Ishikawa (cell line): ENCODE measurements around the gene SAPCD2.

ENCODE experiments used
- CEBPB ChIP-seq: IDR thresholded peaks from 2 replicates; pipeline ENCODE4 v1.6.1; 2012
- CREB1 ChIP-seq: IDR thresholded peaks from 2 replicates; pipeline ENCODE4 v1.6.1; 2012; ENCODE audit warnings: low read depth
- EGR1 ChIP-seq: IDR thresholded peaks from 2 replicates; pipeline ENCODE4 v1.6.1; 2012
- EP300 ChIP-seq: IDR thresholded peaks from 2 replicates; pipeline ENCODE4 v1.6.1; 2012; ENCODE audit warnings: borderline replicate concordance
- FOXM1 ChIP-seq: IDR thresholded peaks from 2 replicates; pipeline ENCODE4 v1.6.1; 2012; ENCODE audit warnings: low read depth, borderline replicate concordance
- NFIC ChIP-seq: IDR thresholded peaks from 2 replicates; pipeline ENCODE4 v1.6.1; 2012
- RAD21 ChIP-seq: IDR thresholded peaks from 2 replicates; pipeline ENCODE4 v1.6.1; 2012; ENCODE audit warnings: low read depth
- TAF1 ChIP-seq: IDR thresholded peaks from 2 replicates; pipeline ENCODE4 v1.6.1; 2012; ENCODE audit warnings: low read depth, mild to moderate bottlenecking
- TCF12 ChIP-seq: IDR thresholded peaks from 2 replicates; pipeline ENCODE4 v1.6.1; 2012; ENCODE audit warnings: low read depth
- TEAD4 ChIP-seq: IDR thresholded peaks from 2 replicates; pipeline ENCODE4 v1.6.1; 2012
- USF1 ChIP-seq: IDR thresholded peaks from 2 replicates; pipeline ENCODE4 v1.6.1; 2012
- YY1 ChIP-seq: IDR thresholded peaks from 2 replicates; pipeline ENCODE4 v1.6.1; 2012; ENCODE audit warnings: low read depth
- ZBTB7A ChIP-seq: IDR thresholded peaks from 2 replicates; pipeline ENCODE4 v1.6.1; 2012; ENCODE audit warnings: low read depth
- TF ChIP-seq, protein P1 (sequence below): IDR thresholded peaks from 2 replicates; pipeline ENCODE4 v1.6.1; 2012; ENCODE audit warnings: low read depth, mild to moderate bottlenecking
- TF ChIP-seq, protein P2 (sequence below): IDR thresholded peaks from 2 replicates; pipeline ENCODE4 v1.6.1; 2012

SAPCD2 gene

DNA sequence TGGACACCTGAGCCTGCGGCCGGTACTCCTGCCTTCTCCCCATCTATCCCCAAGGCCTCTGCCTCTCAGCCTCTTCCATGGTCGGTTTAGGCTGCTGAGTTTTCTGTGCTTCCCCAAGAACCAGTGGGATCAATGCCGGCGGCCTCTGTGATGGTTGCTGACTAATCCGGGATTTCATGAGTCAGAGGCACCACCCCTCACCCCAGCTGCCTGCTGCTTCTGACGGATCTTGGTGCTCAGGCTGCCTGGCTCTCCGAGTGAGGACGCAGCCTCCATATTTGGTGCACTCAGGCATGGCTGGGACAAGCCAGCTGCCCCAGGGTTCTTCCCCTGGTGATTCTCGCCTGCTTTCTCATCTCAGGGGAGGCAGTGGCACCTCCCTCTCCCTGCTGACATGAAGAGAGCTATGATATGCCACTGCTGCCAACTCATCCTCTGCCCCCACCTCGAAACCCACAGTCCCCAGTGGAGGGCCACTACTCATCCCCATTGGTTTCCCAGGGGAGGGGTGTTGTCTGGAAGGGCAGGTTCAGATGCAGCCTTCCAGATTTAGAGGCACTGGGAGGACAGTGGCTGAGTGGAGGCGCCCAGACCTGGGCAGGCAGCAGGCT is 13.1 kb upstream of the SAPCD2 start:
- TF ChIP-seq ZBTB7A = no peak
- TF ChIP-seq YY1 = peak; percentile 63
- peak; percentile 53; the same call in 1 of the 2 replicates for TF ChIP-seq TCF12

- no peak for TF ChIP-seq TCF12
- no peak for TF ChIP-seq TAF1
- no peak for TF ChIP-seq EGR1
- TF ChIP-seq, protein P1, sequence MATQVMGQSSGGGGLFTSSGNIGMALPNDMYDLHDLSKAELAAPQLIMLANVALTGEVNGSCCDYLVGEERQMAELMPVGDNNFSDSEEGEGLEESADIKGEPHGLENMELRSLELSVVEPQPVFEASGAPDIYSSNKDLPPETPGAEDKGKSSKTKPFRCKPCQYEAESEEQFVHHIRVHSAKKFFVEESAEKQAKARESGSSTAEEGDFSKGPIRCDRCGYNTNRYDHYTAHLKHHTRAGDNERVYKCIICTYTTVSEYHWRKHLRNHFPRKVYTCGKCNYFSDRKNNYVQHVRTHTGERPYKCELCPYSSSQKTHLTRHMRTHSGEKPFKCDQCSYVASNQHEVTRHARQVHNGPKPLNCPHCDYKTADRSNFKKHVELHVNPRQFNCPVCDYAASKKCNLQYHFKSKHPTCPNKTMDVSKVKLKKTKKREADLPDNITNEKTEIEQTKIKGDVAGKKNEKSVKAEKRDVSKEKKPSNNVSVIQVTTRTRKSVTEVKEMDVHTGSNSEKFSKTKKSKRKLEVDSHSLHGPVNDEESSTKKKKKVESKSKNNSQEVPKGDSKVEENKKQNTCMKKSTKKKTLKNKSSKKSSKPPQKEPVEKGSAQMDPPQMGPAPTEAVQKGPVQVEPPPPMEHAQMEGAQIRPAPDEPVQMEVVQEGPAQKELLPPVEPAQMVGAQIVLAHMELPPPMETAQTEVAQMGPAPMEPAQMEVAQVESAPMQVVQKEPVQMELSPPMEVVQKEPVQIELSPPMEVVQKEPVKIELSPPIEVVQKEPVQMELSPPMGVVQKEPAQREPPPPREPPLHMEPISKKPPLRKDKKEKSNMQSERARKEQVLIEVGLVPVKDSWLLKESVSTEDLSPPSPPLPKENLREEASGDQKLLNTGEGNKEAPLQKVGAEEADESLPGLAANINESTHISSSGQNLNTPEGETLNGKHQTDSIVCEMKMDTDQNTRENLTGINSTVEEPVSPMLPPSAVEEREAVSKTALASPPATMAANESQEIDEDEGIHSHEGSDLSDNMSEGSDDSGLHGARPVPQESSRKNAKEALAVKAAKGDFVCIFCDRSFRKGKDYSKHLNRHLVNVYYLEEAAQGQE = no peak
- no peak for TF ChIP-seq YY1
- no peak for TF ChIP-seq ZBTB7A
- no peak for TF ChIP-seq TEAD4
- no peak for TF ChIP-seq EP300
- no peak for TF ChIP-seq CREB1
- no peak for TF ChIP-seq USF1
- no peak for TF ChIP-seq RAD21
- no peak for TF ChIP-seq NFIC
- no peak for TF ChIP-seq CEBPB
- TF ChIP-seq FOXM1 = no peak
- TF ChIP-seq, protein P2, sequence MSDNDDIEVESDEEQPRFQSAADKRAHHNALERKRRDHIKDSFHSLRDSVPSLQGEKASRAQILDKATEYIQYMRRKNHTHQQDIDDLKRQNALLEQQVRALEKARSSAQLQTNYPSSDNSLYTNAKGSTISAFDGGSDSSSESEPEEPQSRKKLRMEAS = no peak
Measured at GRCh38 chr9:137082925-137083290, 12.6 kb upstream of the SAPCD2 start.

- no peak for TF ChIP-seq YY1
- TF ChIP-seq EP300 = no peak
- TF ChIP-seq CREB1 = no peak
- TF ChIP-seq ZBTB7A = no peak
- TF ChIP-seq, protein P2 = no peak
- TF ChIP-seq TEAD4 = no peak
- TF ChIP-seq FOXM1 = no peak
- no peak for TF ChIP-seq CEBPB
- TF ChIP-seq TCF12 = no peak
- no peak for TF ChIP-seq RAD21
- TF ChIP-seq EGR1 = no peak
- no peak for TF ChIP-seq NFIC
- TF ChIP-seq USF1 = no peak
- no peak for TF ChIP-seq TAF1
- TF ChIP-seq, protein P1 = no peak
Measured at GRCh38 chr9:137082222-137082924, 12.0 kb upstream of the SAPCD2 start.

- TF ChIP-seq TCF12 = no peak
- no peak for TF ChIP-seq RAD21
- TF ChIP-seq, protein P1 = no peak
- TF ChIP-seq FOXM1 = no peak
- no peak for TF ChIP-seq USF1
- no peak for TF ChIP-seq YY1
- TF ChIP-seq CREB1 = no peak
- TF ChIP-seq CEBPB = no peak
- TF ChIP-seq NFIC = no peak
- TF ChIP-seq ZBTB7A = no peak
- no peak for TF ChIP-seq EGR1
- no peak for TF ChIP-seq EP300
Measured at GRCh38 chr9:137080260-137081122, 10.1 kb upstream of the SAPCD2 start.
